Testis (tissue), 2 donors: ENCODE measurements around the gene DQX1.

Source experiments
- POLR2A ChIP-seq: fragments of 450-650 bp; IDR thresholded peaks from one replicate; pipeline ENCODE4 v1.6.1; 2017; ENCODE audit warnings: antibody characterized with exemption, mild to moderate bottlenecking, moderate library complexity
- TF ChIP-seq, protein P1 (sequence below), 3 experiments: fragments of 450-650 bp in 2 of 3; fragments of 200-600 bp in 1 of 3; sonication (generic) in 1 of 3; IDR thresholded peaks; one replicate each; pipeline ENCODE4 v1.5.1; 2016 to 2019; ENCODE audit warnings: antibody characterized with exemption in 3 of 3, mild to moderate bottlenecking in 2 of 3, moderate library complexity in 1 of 3

DNA sequence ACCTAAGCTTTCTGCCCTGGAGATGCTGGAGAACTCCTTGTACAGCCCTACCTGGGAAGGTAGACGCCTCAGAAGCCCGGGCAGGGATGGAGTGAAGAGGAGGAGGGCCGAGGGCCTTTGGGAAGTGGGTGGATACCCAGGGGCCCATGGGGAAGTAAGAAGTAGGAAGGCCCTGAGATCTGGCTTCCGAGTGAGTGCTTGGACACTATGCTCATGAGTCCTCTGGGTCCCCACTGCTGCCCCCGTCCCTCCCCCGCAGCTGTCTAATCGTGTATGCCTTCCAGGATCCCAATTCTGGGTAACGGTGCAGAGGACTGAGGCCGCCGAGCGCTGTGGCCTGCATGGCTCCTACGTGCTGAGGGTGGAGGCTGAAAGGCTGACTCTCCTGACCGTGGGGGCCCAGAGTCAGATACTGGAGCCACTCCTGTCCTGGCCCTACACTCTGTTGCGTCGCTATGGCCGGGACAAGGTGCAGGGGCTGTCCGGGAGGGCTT, 29.6 kb upstream of the DQX1 start:
- TF ChIP-seq, protein P1, sequence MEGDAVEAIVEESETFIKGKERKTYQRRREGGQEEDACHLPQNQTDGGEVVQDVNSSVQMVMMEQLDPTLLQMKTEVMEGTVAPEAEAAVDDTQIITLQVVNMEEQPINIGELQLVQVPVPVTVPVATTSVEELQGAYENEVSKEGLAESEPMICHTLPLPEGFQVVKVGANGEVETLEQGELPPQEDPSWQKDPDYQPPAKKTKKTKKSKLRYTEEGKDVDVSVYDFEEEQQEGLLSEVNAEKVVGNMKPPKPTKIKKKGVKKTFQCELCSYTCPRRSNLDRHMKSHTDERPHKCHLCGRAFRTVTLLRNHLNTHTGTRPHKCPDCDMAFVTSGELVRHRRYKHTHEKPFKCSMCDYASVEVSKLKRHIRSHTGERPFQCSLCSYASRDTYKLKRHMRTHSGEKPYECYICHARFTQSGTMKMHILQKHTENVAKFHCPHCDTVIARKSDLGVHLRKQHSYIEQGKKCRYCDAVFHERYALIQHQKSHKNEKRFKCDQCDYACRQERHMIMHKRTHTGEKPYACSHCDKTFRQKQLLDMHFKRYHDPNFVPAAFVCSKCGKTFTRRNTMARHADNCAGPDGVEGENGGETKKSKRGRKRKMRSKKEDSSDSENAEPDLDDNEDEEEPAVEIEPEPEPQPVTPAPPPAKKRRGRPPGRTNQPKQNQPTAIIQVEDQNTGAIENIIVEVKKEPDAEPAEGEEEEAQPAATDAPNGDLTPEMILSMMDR (IDR thresholded peaks at IDR 0.05): no peak
- no peak for TF ChIP-seq POLR2A
